HepG2 (cell line): ENCODE measurements around the gene C16orf54. TPM values are rescaled to one million over a fixed set of nuclear protein-coding genes. Genes with fewer than 3 reads are reported as not detected.
A peak's percentile ranks its signal among the peaks of the same experiment; 100 is the strongest.

Experiments used
- CERS6 ChIP-seq: sonication (generic); formaldehyde crosslinking; IDR thresholded peaks from 2 replicates; pipeline ENCODE4 v1.5.0; 2020; ENCODE audit warnings: missing genetic modification reagents
- CREB3 ChIP-seq: sonication (generic); formaldehyde crosslinking; IDR thresholded peaks from 2 replicates; pipeline ENCODE4 v1.5.0; 2020; ENCODE audit warnings: missing genetic modification reagents
- KLF13 ChIP-seq: sonication (generic); formaldehyde crosslinking; IDR thresholded peaks from 2 replicates; pipeline ENCODE4 v1.4.0; 2020; ENCODE audit warnings: mild to moderate bottlenecking, missing genetic modification reagents
- KLF15 ChIP-seq: sonication (generic); formaldehyde crosslinking; IDR thresholded peaks from 2 replicates; pipeline ENCODE4 v1.8.1; 2023; ENCODE audit warnings: borderline replicate concordance, mild to moderate bottlenecking, inconsistent platforms, missing genetic modification reagents, mixed read lengths
- PITX1 ChIP-seq: sonication (generic); formaldehyde crosslinking; IDR thresholded peaks from 2 replicates; pipeline ENCODE4 v1.5.1; 2020; ENCODE audit warnings: mild to moderate bottlenecking, missing genetic modification reagents
- RARG ChIP-seq: sonication (generic); formaldehyde crosslinking; IDR thresholded peaks from 2 replicates; pipeline ENCODE4 v1.4.0; 2020; ENCODE audit warnings: low read depth, mild to moderate bottlenecking, missing genetic modification reagents
- SNAPC4 ChIP-seq: sonication (generic); formaldehyde crosslinking; IDR thresholded peaks from 2 replicates; pipeline ENCODE4 v1.4.0; 2020; ENCODE audit warnings: mild to moderate bottlenecking, missing genetic modification reagents
- SP5 ChIP-seq: IDR thresholded peaks from 2 replicates; pipeline ENCODE4 v1.6.1; 2016; ENCODE audit warnings: low read depth, borderline replicate concordance
- WIZ ChIP-seq: sonication (generic); formaldehyde crosslinking; IDR thresholded peaks from 2 replicates; pipeline ENCODE4 v1.5.1; 2020; ENCODE audit warnings: mild to moderate bottlenecking, missing genetic modification reagents
- XBP1 ChIP-seq: sonication (generic); formaldehyde crosslinking; IDR thresholded peaks from 2 replicates; pipeline ENCODE4 v1.5.0; 2020; ENCODE audit warnings: missing genetic modification reagents
- ZNF607 ChIP-seq: sonication (generic); formaldehyde crosslinking; IDR thresholded peaks from 2 replicates; pipeline ENCODE4 v1.5.1; 2020; ENCODE audit warnings: missing genetic modification reagents, mild to moderate bottlenecking, borderline replicate concordance
- polyA plus RNA-seq, 8 experiments: library from polyadenylated mRNA; depleted of rRNA in 3 of 8; stranded (reverse) in 7 of 8; unstranded in 1 of 8; fragments of >200 nt; fragmentation: Illumina TruSeq in 4 of 8; extraction: Trizol in 4 of 8; gene quantifications; 2 replicates each; pipeline versions ENCODE4 v1.2.1 to v1.2.3, GENCODE V29; 2011 to 2016; ENCODE audit warnings: low read depth in 4 of 8, missing spikeins in 1 of 8, mixed read lengths in 1 of 8; ENCODE audit not compliant: insufficient read depth in 1 of 8
- total RNA-seq, 5 experiments: library from RNA; depleted of rRNA; stranded (reverse); fragments of >200 nt; fragmentation: Illumina TruSeq; extraction: Trizol; gene quantifications; 2 replicates each; pipeline ENCODE4 v1.2.3, GENCODE V29; 2016; ENCODE audit warnings: low read depth in 1 of 5
- TF ChIP-seq, protein P1 (sequence below): sonication (generic); formaldehyde crosslinking; IDR thresholded peaks from 2 replicates; pipeline ENCODE4 v1.4.0; 2020; ENCODE audit warnings: mild to moderate bottlenecking, low read depth, missing genetic modification reagents
- TF ChIP-seq, protein P2 (sequence below), 2 experiments: sonication (generic) in 1 of 2; formaldehyde crosslinking in 1 of 2; IDR thresholded peaks; 2 replicates each; pipeline versions ENCODE4 v1.4.0 to v1.6.1; 2018 to 2020; ENCODE audit warnings: missing genetic modification reagents in 2 of 2, borderline replicate concordance in 1 of 2, low read depth in 1 of 2, mild to moderate bottlenecking in 1 of 2, missing biosample characterization in 1 of 2
- TF ChIP-seq, protein P3 (sequence below): sonication (generic); formaldehyde crosslinking; IDR thresholded peaks from 2 replicates; pipeline ENCODE4 v1.4.0; 2020; ENCODE audit warnings: mild to moderate bottlenecking, missing genetic modification reagents

Gene C16orf54
- total and polyA plus RNA-seq, 2 of the 13 experiments (the other 11 are each of a cell fraction or from before 2014, with no cell fraction given) = not detected

DNA sequence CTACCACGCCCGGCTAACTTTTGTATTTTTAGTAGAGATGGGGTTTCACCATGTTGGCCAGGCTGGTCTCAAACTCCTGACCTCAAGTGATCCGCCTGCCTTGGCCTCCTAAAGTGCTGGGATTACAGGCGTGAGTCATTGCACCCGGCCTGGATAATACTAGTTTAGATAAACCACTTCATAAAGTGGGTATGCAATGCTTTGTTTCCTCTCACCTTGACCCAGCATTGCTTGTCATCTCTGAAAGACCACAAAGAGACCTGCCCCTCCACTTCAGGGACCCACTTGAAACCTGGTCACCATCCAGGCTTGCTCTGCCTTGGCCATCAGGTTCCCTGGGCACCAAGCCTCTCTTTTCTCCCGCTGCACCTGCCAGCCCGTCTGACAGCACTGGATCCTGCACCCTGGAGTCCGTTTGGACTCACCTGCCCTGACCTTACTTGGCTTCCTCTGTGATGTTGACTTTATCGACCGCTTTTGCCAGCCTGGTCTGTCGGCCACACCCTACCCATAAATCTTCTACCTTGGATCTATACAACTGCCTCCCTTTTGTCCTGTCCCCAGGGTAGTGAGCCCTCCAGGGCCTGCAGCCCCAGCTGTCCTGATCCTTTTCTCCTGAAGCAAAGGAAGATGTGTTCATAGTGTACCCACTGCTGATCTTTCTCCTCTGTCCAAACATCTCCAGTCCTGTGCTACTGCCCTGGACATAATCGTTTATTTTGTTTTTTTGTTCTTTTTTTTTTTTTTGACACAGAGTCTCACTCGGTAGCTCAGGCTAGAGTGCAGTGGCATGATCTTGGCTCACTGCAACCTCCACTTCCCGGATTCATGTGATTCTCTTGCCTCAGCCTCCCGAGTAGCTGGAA is 19.6 kb upstream of the C16orf54 start (continued):
- TF ChIP-seq, protein P1, sequence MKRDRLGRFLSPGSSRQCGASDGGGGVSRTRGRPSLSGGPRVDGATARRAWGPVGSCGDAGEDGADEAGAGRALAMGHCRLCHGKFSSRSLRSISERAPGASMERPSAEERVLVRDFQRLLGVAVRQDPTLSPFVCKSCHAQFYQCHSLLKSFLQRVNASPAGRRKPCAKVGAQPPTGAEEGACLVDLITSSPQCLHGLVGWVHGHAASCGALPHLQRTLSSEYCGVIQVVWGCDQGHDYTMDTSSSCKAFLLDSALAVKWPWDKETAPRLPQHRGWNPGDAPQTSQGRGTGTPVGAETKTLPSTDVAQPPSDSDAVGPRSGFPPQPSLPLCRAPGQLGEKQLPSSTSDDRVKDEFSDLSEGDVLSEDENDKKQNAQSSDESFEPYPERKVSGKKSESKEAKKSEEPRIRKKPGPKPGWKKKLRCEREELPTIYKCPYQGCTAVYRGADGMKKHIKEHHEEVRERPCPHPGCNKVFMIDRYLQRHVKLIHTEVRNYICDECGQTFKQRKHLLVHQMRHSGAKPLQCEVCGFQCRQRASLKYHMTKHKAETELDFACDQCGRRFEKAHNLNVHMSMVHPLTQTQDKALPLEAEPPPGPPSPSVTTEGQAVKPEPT (CRISPR knock-in tag) = no peak
- TF ChIP-seq XBP1 (CRISPR knock-in tag) (peak; percentile 87; the same call in 1 of the 2 replicates), KLF15 (peak; percentile 50; the same call in 1 of the 2 replicates), RARG (CRISPR knock-in tag) (no peak), SNAPC4 (CRISPR knock-in tag) (peak; percentile 80), CERS6 (no peak), KLF13 (no peak), ZNF607 (peak; percentile 94), SP5 (peak; percentile 98), WIZ (peak; percentile 66; the same call in 1 of the 2 replicates), CREB3 (CRISPR knock-in tag) (no peak), PITX1 (CRISPR knock-in tag) (peak; percentile 98)
- TF ChIP-seq, protein P2, sequence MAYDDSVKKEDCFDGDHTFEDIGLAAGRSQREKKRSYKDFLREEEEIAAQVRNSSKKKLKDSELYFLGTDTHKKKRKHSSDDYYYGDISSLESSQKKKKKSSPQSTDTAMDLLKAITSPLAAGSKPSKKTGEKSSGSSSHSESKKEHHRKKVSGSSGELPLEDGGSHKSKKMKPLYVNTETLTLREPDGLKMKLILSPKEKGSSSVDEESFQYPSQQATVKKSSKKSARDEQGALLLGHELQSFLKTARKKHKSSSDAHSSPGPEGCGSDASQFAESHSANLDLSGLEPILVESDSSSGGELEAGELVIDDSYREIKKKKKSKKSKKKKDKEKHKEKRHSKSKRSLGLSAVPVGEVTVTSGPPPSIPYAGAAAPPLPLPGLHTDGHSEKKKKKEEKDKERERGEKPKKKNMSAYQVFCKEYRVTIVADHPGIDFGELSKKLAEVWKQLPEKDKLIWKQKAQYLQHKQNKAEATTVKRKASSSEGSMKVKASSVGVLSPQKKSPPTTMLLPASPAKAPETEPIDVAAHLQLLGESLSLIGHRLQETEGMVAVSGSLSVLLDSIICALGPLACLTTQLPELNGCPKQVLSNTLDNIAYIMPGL (CRISPR knock-in tag; IDR thresholded peaks at IDR 0.05; ENCODE audit: borderline replicate concordance in 1 of 2, low read depth in 1 of 2) = peak in 1 of 2 experiments; percentile 66; a peak in 2 of 4 replicates
- TF ChIP-seq, protein P3, sequence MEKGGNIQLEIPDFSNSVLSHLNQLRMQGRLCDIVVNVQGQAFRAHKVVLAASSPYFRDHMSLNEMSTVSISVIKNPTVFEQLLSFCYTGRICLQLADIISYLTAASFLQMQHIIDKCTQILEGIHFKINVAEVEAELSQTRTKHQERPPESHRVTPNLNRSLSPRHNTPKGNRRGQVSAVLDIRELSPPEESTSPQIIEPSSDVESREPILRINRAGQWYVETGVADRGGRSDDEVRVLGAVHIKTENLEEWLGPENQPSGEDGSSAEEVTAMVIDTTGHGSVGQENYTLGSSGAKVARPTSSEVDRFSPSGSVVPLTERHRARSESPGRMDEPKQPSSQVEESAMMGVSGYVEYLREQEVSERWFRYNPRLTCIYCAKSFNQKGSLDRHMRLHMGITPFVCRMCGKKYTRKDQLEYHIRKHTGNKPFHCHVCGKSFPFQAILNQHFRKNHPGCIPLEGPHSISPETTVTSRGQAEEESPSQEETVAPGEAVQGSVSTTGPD (CRISPR knock-in tag) = peak; percentile 99
